ENCODE data around the gene AFAP1L2. TPM values are rescaled to one million over a fixed set of nuclear protein-coding genes. Genes with fewer than 3 reads are reported as not detected.

Gene AFAP1L2
- polyA plus RNA-seq, 1 experiment = 0.22 TPM

GRCh38 chr10:114288424-114289095, 115.7 kb downstream of the AFAP1L2 start:
- CTCF ChIA-PET = interaction anchor here (2.4 to 2.8 kb wide), 3 partner anchors 11 to 15 kb away, joined by 7 to 14 read pairs (median 7); no protein-coding TSS in a partner anchor
- no peak for DNase-seq (ENCODE audit: low read depth)
- Histone ChIP-seq H3K27me3 (ENCODE audit: control insufficient read depth, insufficient read depth, low read length) (no peaks in the 10 kb centered on the region; the same call in none of the 2 replicates), H3K36me3 (ENCODE audit: control insufficient read depth, insufficient read depth, low read length) (no peaks in the 10 kb centered on the region), H3K4me3 (ENCODE audit: low read depth, low read length) (no peak overlapping the region)
- POLR2A ChIA-PET = no interaction called here
- TF ChIP-seq CTCF (IDR thresholded peaks at IDR 0.05; ENCODE audit: insufficient read depth, low read depth, low read length) = no peak

DNA sequence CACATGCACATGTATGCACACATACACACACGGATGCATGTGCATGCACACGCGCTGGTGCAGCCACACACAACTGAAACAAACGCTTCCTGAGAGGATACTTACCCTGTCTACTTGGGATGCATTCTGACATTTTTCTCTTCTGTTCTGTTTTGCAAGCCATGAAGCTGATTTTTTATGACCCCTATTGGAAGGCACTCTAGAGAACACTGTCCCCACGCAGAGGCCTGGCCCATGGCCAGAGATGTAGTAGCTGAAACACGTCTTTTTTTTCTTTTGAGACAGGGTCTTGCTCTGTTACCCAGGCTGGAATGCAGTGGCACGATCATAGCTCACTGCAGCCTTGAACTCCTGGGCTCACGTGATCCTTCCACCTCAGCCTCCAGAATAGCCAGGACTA, 117.4 kb downstream of the AFAP1L2 start:
- no peaks in the 10 kb centered on the region for H3K36me3 ChIP-seq (ENCODE audit: control insufficient read depth, insufficient read depth, low read length)
- H3K4me3 ChIP-seq (ENCODE audit: low read depth, low read length) = no peak overlapping the region
- H3K27me3 ChIP-seq (ENCODE audit: control insufficient read depth, insufficient read depth, low read length) = peaks cover 3% of the 10 kb centered on the region
- DNase-seq (ENCODE audit: low read depth) = no peak
- ChIA-PET POLR2A (no interaction called here), CTCF (interaction anchor here (1.1 to 2.8 kb wide), 3 partner anchors 9 to 113 kb away, joined by 3 to 14 read pairs (median 7); no protein-coding TSS in a partner anchor)
- TF ChIP-seq CTCF (IDR thresholded peaks at IDR 0.05; ENCODE audit: insufficient read depth, low read depth, low read length) = no peak

DNA sequence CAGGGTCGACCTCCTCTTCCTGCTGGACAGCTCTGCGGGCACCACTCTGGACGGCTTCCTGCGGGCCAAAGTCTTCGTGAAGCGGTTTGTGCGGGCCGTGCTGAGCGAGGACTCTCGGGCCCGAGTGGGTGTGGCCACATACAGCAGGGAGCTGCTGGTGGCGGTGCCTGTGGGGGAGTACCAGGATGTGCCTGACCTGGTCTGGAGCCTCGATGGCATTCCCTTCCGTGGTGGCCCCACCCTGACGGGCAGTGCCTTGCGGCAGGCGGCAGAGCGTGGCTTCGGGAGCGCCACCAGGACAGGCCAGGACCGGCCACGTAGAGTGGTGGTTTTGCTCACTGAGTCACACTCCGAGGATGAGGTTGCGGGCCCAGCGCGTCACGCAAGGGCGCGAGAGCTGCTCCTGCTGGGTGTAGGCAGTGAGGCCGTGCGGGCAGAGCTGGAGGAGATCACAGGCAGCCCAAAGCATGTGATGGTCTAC, 118.3 kb downstream of the AFAP1L2 start:
- no peak overlapping the region for H3K4me3 ChIP-seq (ENCODE audit: low read depth, low read length)
- H3K27me3 ChIP-seq (ENCODE audit: control insufficient read depth, insufficient read depth, low read length) = peaks cover 3% of the 10 kb centered on the region
- no peak for DNase-seq (ENCODE audit: low read depth)
- no peak for TF ChIP-seq CTCF (IDR thresholded peaks at IDR 0.05; ENCODE audit: insufficient read depth, low read depth, low read length)
- no peaks in the 10 kb centered on the region for H3K36me3 ChIP-seq (ENCODE audit: control insufficient read depth, insufficient read depth, low read length)
- ChIA-PET POLR2A (no interaction called here), CTCF (interaction anchor here (2.4 to 2.8 kb wide), 2 partner anchors 8 to 18 kb away, joined by 7 to 14 read pairs; no protein-coding TSS in a partner anchor)

- no peak for DNase-seq (ENCODE audit: low read depth)
- H3K27me3 ChIP-seq (ENCODE audit: control insufficient read depth, insufficient read depth, low read length) = peaks cover 3% of the 10 kb centered on the region
- H3K4me3 ChIP-seq (ENCODE audit: low read depth, low read length) = no peak overlapping the region
- no peaks in the 10 kb centered on the region for H3K36me3 ChIP-seq (ENCODE audit: control insufficient read depth, insufficient read depth, low read length)
- TF ChIP-seq CTCF (IDR thresholded peaks at IDR 0.05; ENCODE audit: insufficient read depth, low read depth, low read length) = no peak
- POLR2A ChIA-PET = no interaction called here
- CTCF ChIA-PET = interaction anchor here (0.9 to 1.2 kb wide), 3 partner anchors 14 to 20 kb away, joined by 3 to 5 read pairs (median 4); no protein-coding TSS in a partner anchor
These were observed 119.8 kb downstream of the AFAP1L2 start for GRCh38 chr10:114284346-114285071.

Data from BJ (cell line).